GM13977 (cell line): ENCODE measurements around the gene DLG2.

Source experiments
- DNase-seq: peaks from one replicate; pipeline ENCODE4 v3.0.0; 2012; ENCODE audit warnings: low spot score
- in situ Hi-C: fragments of 300-500 bp; cut with MboI; formaldehyde crosslinking; loops from one replicate; pipeline ENCODE4 v1.12.0; 2022; ENCODE audit warnings: low sequenced_read_pairs, low pct_unique_long_range_greater_than_20kb, mixed read lengths, inconsistent platforms; ENCODE audit not compliant: unreplicated experiment
- TF ChIP-seq, protein P1 (sequence below): IDR thresholded peaks from 2 replicates; pipeline ENCODE4 v1.5.1; 2012; ENCODE audit warnings: mild to moderate bottlenecking, control low read depth; ENCODE audit not compliant: insufficient read depth; ENCODE audit errors: extremely low read depth, missing control alignments

Gene DLG2

DNA sequence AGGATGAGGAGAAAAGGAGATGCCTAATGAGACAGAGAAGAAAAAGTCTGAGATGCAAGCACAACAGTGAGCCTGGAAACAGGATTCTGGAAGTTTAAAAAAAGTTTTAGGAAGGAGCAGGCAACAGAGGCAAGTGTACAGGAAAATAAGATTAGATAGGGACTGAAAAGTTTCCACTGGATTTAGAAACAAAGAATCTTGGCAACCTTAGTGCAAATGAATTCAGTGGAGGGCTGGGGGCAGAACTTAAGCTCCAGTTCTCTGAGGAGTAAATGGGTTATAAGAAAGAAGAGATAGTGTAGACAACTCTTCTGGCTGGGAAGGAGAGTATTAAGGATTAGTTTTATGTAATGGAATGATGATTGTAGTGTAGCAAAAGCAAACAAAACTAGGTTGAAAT, 1712.1 kb downstream of the DLG2 start:
- in situ Hi-C loops: no loop called here

DNA sequence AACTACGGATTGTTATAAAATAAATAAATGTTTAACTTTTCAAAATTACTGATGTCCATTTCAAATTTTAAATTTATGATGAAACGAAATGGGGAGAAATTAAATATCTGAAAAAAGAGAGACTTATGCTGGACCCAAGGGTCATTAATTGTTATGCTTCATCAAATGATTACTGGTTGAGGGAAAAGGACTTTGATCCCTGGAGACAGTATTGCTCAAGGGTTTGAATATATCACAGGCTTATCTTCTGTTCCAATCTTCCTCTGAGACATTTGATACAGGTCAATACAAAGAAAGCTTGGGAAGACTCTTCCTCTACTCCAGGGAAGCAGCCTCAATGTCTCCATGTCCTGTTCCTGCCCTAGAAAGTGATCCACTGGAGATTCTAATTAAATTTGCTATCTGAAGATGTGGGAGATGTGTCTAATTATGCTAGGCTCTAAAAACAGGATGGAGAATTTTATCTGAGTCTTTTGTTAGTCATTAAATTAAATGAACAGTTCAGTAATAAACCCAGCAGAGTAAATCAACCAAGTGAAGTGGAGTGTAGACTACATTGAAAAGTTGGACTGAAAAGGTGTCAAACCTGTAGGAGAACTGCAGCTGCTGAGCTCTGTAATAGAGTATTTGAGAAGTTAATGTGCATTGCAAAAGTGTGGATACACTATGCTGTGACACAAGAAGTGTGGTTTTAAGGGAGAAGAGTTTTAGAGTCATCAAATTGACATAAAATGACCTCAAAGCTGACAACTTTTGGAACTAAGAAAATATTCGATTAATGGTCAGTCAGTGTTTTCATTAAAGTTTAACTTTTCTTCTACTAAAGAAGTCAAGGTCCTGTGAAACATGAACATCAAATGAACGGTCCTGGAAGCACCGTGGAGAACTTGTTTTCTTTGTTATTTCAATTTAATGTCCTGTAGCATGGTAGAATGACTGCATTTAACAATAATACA, 1717.3 kb downstream of the DLG2 start:
- TF ChIP-seq, protein P1, sequence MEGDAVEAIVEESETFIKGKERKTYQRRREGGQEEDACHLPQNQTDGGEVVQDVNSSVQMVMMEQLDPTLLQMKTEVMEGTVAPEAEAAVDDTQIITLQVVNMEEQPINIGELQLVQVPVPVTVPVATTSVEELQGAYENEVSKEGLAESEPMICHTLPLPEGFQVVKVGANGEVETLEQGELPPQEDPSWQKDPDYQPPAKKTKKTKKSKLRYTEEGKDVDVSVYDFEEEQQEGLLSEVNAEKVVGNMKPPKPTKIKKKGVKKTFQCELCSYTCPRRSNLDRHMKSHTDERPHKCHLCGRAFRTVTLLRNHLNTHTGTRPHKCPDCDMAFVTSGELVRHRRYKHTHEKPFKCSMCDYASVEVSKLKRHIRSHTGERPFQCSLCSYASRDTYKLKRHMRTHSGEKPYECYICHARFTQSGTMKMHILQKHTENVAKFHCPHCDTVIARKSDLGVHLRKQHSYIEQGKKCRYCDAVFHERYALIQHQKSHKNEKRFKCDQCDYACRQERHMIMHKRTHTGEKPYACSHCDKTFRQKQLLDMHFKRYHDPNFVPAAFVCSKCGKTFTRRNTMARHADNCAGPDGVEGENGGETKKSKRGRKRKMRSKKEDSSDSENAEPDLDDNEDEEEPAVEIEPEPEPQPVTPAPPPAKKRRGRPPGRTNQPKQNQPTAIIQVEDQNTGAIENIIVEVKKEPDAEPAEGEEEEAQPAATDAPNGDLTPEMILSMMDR: no peak
- in situ Hi-C loops: no loop called here
- no peak for DNase-seq

More for the DNA sequence above, 1712.1 kb downstream of the DLG2 start:
- DNase-seq: no peak
- TF ChIP-seq, protein P1: no peak

DNA sequence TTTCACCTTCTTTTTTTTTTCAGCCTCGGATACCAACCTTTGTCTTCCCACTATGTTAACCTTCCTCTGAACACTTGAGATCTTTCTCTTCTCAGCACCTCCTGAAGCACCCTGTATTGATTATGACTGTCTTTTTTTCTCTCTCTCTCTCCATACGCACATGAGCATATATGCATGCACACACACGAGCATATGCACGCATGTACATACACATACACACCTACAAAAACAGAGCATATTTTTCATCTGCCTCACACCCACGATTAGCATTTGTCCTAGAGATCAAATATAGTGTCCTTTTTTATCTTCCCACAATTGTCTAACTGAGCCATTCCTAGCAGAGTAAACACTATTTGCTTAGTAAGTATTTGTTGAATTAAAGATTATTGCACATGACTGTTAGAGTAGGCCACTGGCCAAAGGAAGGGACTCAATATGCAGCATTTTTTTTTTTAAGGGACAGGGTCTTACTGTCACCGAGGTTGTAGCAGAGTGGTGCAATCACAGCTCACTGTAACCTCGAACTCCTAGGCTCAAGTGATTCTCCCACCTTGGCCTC, 1718.8 kb downstream of the DLG2 start:
- in situ Hi-C loops: no loop called here
- DNase-seq: no peak
- TF ChIP-seq, protein P1: no peak

DNA sequence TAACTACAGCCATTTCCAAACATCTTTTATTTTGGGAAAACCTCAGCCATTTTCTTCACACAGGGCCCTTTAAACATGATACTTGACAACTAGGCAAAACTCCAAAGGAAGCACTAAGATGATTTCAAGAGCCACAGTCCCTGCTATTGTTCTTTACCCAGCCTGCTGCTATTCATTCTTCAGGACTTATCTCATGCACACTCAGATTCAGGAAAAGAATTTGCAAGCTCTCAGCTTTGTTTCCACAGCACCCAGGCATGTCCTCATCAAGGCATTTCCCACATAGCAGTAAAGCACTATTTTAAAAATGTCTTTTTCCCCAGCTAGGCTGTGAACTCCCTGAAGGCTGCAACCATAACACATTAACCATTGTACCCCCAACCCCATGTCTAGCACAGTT, 1731.6 kb downstream of the DLG2 start:
- in situ Hi-C loops: no loop called here
- DNase-seq: no peak
- TF ChIP-seq, protein P1: no peak

DNA sequence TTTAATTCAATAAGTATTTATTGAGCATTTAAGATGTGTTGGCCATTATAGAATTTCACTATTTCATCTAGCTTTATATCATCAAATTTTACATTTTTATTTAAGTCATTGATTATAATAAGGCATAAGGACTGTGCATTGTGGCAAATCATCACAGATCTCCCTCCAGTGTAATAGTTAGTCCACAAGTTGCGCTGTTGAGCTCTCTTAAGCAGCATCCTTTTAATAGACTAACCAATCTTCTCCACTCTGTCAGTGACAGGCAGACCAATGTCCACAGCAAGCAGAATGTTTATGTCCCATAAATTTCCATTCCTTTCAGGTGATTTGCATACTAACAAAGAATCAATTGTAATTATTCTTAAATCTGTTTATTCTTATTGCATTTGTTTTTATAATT, 1745.7 kb downstream of the DLG2 start:
- TF ChIP-seq, protein P1: no peak
- DNase-seq: no peak
- in situ Hi-C loops: no loop called here

DNA sequence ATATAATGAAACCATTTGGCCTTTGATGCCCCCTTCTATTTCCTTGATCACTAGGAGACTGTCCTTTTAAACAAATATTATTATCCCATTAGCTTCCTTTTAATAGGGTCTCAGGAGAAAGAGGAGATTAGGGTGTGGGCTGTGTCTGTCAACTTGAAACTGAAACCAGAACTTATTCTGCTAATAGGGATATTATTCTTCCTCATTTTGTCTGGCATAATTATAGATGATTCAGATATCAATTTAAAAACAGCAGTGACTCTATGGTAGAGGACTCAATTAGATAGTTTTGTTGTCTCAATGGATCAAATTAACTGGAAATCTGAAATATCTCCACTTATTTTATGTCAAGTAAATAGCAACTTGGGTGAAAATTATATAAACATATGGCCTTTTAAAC, 1756.1 kb downstream of the DLG2 start:
- DNase-seq: no peak
- in situ Hi-C loops: no loop called here
- TF ChIP-seq, protein P1: no peak
